ENCODE data around the gene PCCB.
"Not testable (repeated sequence)": the region's sequence is repeated elsewhere in the genome, so short reads cannot be mapped to it uniquely, and the experiment has no call there.

The PCCB gene

GRCh38 chr3:136351905-136352304 is 101.8 kb downstream of the PCCB start:
- no peak for DNase-seq (ENCODE audit: insufficient read length, low spot score)
- no peak for FAIRE-seq
- TF ChIP-seq POLR2A (IDR thresholded peaks at IDR 0.05; ENCODE audit: low read depth, low read length), result no peak

GRCh38 chr3:136353461-136353860 is 103.3 kb downstream of the PCCB start:
- DNase-seq (ENCODE audit: insufficient read length, low spot score) (no peak), FAIRE-seq (no peak)
- no peak for TF ChIP-seq POLR2A (IDR thresholded peaks at IDR 0.05; ENCODE audit: low read depth, low read length)

- TF ChIP-seq POLR2A (IDR thresholded peaks at IDR 0.05; ENCODE audit: low read depth, low read length), result no peak
- FAIRE-seq (no peak), DNase-seq (ENCODE audit: insufficient read length, low spot score) (no peak)
Observed at GRCh38 chr3:136366289-136366688, 116.1 kb downstream of the PCCB start.

GRCh38 chr3:136375800-136376199 is 125.7 kb downstream of the PCCB start:
- not testable (repeated sequence) for DNase-seq (ENCODE audit: insufficient read length, low spot score); FAIRE-seq

- DNase-seq (ENCODE audit: insufficient read length, low spot score) (no peak), FAIRE-seq (no peak)
- TF ChIP-seq POLR2A (IDR thresholded peaks at IDR 0.05; ENCODE audit: low read depth, low read length), result no peak
Observed at GRCh38 chr3:136377508-136377907, 127.4 kb downstream of the PCCB start.

GRCh38 chr3:136378011-136378410 is 127.9 kb downstream of the PCCB start:
- FAIRE-seq (no peak), DNase-seq (ENCODE audit: insufficient read length, low spot score) (no peak)
- no peak for TF ChIP-seq POLR2A (IDR thresholded peaks at IDR 0.05; ENCODE audit: low read depth, low read length)
